Astrocyte (in vitro differentiated cells and primary cell): ENCODE results near the gene AVPR2. TPM values are rescaled to one million over a fixed set of nuclear protein-coding genes. Genes with fewer than 3 reads are reported as not detected.

Experiments
- DNase-seq: peaks from one replicate; pipeline ENCODE4 v3.0.0-alpha.2; 2010; ENCODE audit warnings: low read depth
- FAIRE-seq: peaks from 2 replicates; lab custom pipeline; 2011; peaks lifted over from hg19 to GRCh38; lab: Jason Lieb, UNC
- H2AFZ ChIP-seq: 2 replicates; pipeline ENCODE4 v1.6.0; 2012; ENCODE audit warnings: low read depth, low read length, inconsistent platforms
- H3K27ac ChIP-seq: 2 replicates; pipeline ENCODE4 v1.5.1; 2011; ENCODE audit warnings: low read depth, low read length, inconsistent platforms
- H3K27me3 ChIP-seq: 2 replicates; pipeline ENCODE4 v1.6.0; 2011; ENCODE audit warnings: low read length, inconsistent platforms; ENCODE audit not compliant: insufficient read depth
- H3K36me3 ChIP-seq: 2 replicates; pipeline ENCODE4 v1.5.1; 2011; ENCODE audit warnings: low read length, inconsistent platforms; ENCODE audit not compliant: insufficient read depth
- H3K4me1 ChIP-seq: 2 replicates; pipeline ENCODE4 v1.5.1; 2011; ENCODE audit warnings: low read length, inconsistent platforms; ENCODE audit not compliant: insufficient read depth
- H3K4me2 ChIP-seq: 2 replicates; pipeline ENCODE4 v1.6.0; 2012; ENCODE audit warnings: low read length, inconsistent platforms
- H3K4me3 ChIP-seq: 2 replicates; pipeline ENCODE4 v1.5.1; 2011; ENCODE audit warnings: low read depth, mild to moderate bottlenecking, low read length, inconsistent platforms; ENCODE audit not compliant: insufficient read depth
- H3K79me2 ChIP-seq: 2 replicates; pipeline ENCODE4 v1.6.0; 2012; ENCODE audit warnings: mild to moderate bottlenecking, low read length, inconsistent platforms; ENCODE audit not compliant: insufficient read depth
- H3K9ac ChIP-seq: 2 replicates; pipeline ENCODE4 v1.6.0; 2012; ENCODE audit warnings: mild to moderate bottlenecking, low read length, inconsistent platforms
- H3K9me3 ChIP-seq: 2 replicates; pipeline ENCODE4 v1.5.1; 2012; ENCODE audit warnings: low read depth, mild to moderate bottlenecking, low read length, inconsistent platforms; ENCODE audit not compliant: insufficient read depth
- H4K20me1 ChIP-seq: 2 replicates; pipeline ENCODE4 v1.6.0; 2012; ENCODE audit warnings: low read length, inconsistent platforms; ENCODE audit not compliant: insufficient read depth
- H3K27ac Mint-ChIP-seq: one replicate; pipeline ENCODE4 v1.8.0; 2021; ENCODE audit warnings: mild to moderate bottlenecking, mixed read lengths; ENCODE audit not compliant: unreplicated experiment
- H3K27me3 Mint-ChIP-seq: one replicate; pipeline ENCODE4 v1.8.0; 2021; ENCODE audit warnings: low read depth, mixed read lengths; ENCODE audit not compliant: unreplicated experiment
- H3K36me3 Mint-ChIP-seq: one replicate; pipeline ENCODE4 v1.8.0; 2021; ENCODE audit warnings: low read depth, mixed read lengths; ENCODE audit not compliant: unreplicated experiment
- H3K4me1 Mint-ChIP-seq: one replicate; pipeline ENCODE4 v1.8.0; 2021; ENCODE audit warnings: low read depth, mixed read lengths; ENCODE audit not compliant: unreplicated experiment
- H3K4me3 Mint-ChIP-seq: one replicate; pipeline ENCODE4 v1.8.0; 2021; ENCODE audit warnings: mild to moderate bottlenecking, moderate library complexity, mixed read lengths; ENCODE audit not compliant: unreplicated experiment
- H3K9me3 Mint-ChIP-seq: one replicate; pipeline ENCODE4 v1.8.0; 2021; ENCODE audit warnings: mild to moderate bottlenecking, mixed read lengths; ENCODE audit not compliant: unreplicated experiment
- CTCF ChIP-seq: IDR thresholded peaks from 2 replicates; pipeline ENCODE4 v1.5.1; 2011; ENCODE audit warnings: low read depth, mild to moderate bottlenecking, inconsistent platforms, low read length, moderate library complexity; ENCODE audit not compliant: insufficient read depth
- EZH2 ChIP-seq: IDR thresholded peaks from 2 replicates; pipeline ENCODE4 v1.6.1; 2012; ENCODE audit warnings: mild to moderate bottlenecking, low read length, inconsistent platforms; ENCODE audit not compliant: insufficient read depth
- total RNA-seq: library from RNA; stranded (reverse); gene quantifications from 2 replicates; pipeline ENCODE4 v1.2.1, GENCODE V29; 2021

Gene AVPR2
- total RNA-seq, 1 donor from 2014 or later = not detected

GRCh38 chrX:153927922-153928760 is 23.7 kb downstream of the AVPR2 start:
- H3K79me2 ChIP-seq = peaks cover 18% of the 10 kb centered on the region
- DNase-seq (peak; percentile 95), FAIRE-seq (peak; percentile 98)
- peaks cover 11% of the 10 kb centered on the region for H4K20me1 ChIP-seq
- peak overlapping the region; percentile 89 for H3K4me2 ChIP-seq
- no peaks in the 10 kb centered on the region for H3K9me3 ChIP-seq
- H2AFZ ChIP-seq = no peak overlapping the region
- H3K27ac ChIP-seq = peak overlapping the region; percentile 87
- H3K4me1 Mint-ChIP-seq = no peaks in the 10 kb centered on the region
- H3K4me3 Mint-ChIP-seq = peak overlapping the region; percentile 83
- H3K9me3 Mint-ChIP-seq = no peaks in the 10 kb centered on the region
- H3K4me1 ChIP-seq = peaks cover 10% of the 10 kb centered on the region
- H3K36me3 Mint-ChIP-seq = no peaks in the 10 kb centered on the region
- peaks cover 4% of the 10 kb centered on the region for H3K36me3 ChIP-seq
- peak overlapping the region; percentile 75 for H3K27ac Mint-ChIP-seq
- H3K27me3 Mint-ChIP-seq = no peaks in the 10 kb centered on the region
- H3K4me3 ChIP-seq = peak overlapping the region; percentile 56
- peak overlapping the region; percentile 89 for H3K9ac ChIP-seq
- H3K27me3 ChIP-seq = no peaks in the 10 kb centered on the region
- no peak for TF ChIP-seq CTCF
- no peak for TF ChIP-seq EZH2

- no peaks in the 10 kb centered on the region for H3K27me3 Mint-ChIP-seq
- no peak overlapping the region for H3K4me3 ChIP-seq
Measured at GRCh38 chrX:153928846-153929245, 24.4 kb downstream of the AVPR2 start.

More at GRCh38 chrX:153928846-153929245, 24.4 kb downstream of the AVPR2 start:
- no peak overlapping the region for H2AFZ ChIP-seq
- H4K20me1 ChIP-seq = peaks cover 13% of the 10 kb centered on the region
- Mint-ChIP-seq H3K36me3 (no peaks in the 10 kb centered on the region), H3K9me3 (no peaks in the 10 kb centered on the region), H3K4me3 (no peak overlapping the region), H3K4me1 (no peaks in the 10 kb centered on the region), H3K27ac (no peak overlapping the region)
- peak overlapping the region; percentile 72 for H3K4me2 ChIP-seq
- peaks cover 12% of the 10 kb centered on the region for H3K4me1 ChIP-seq
- DNase-seq (no peak), FAIRE-seq (no peak)
- peaks cover 4% of the 10 kb centered on the region for H3K36me3 ChIP-seq
- no peak overlapping the region for H3K9ac ChIP-seq
- TF ChIP-seq EZH2 = no peak
- no peak for TF ChIP-seq CTCF
- H3K9me3 ChIP-seq = no peaks in the 10 kb centered on the region
- H3K27me3 ChIP-seq = no peaks in the 10 kb centered on the region
- no peak overlapping the region for H3K27ac ChIP-seq
- H3K79me2 ChIP-seq = peaks cover 25% of the 10 kb centered on the region
